KMS-11 (cell line): Measurements from ENCODE around the gene IL13RA2.

Experiments used
- H2AFZ ChIP-seq: fragments of 200-600 bp; sonication (generic); 2 replicates; pipeline ENCODE4 v1.6.1; 2016; ENCODE audit warnings: antibody characterized with exemption, mixed run types, low read depth
- H3K27ac ChIP-seq: fragments of 200-600 bp; sonication (generic); 2 replicates; pipeline ENCODE4 v1.6.1; 2016; ENCODE audit warnings: mild to moderate bottlenecking, mixed run types
- H3K27me3 ChIP-seq: fragments of 200-600 bp; sonication (generic); 2 replicates; pipeline ENCODE4 v1.6.1; 2017; ENCODE audit warnings: mild to moderate bottlenecking, low read depth, mixed run types, moderate library complexity; ENCODE audit not compliant: insufficient read depth
- H3K36me3 ChIP-seq: fragments of 200-600 bp; sonication (generic); 2 replicates; pipeline ENCODE4 v1.6.1; 2017; ENCODE audit warnings: mild to moderate bottlenecking, mixed run types; ENCODE audit not compliant: insufficient read depth
- H3K4me1 ChIP-seq: fragments of 200-600 bp; sonication (generic); 2 replicates; pipeline ENCODE4 v1.6.1; 2016; ENCODE audit warnings: mild to moderate bottlenecking, low read depth, mixed run types; ENCODE audit not compliant: poor library complexity, severe bottlenecking
- H3K4me2 ChIP-seq: fragments of 200-600 bp; sonication (generic); 2 replicates; pipeline ENCODE4 v1.7.0; 2016; ENCODE audit warnings: mild to moderate bottlenecking, mixed run types
- H3K4me3 ChIP-seq: fragments of 200-600 bp; sonication (generic); IDR thresholded peaks from 2 replicates; pipeline ENCODE4 v1.6.1; 2017; ENCODE audit warnings: low read depth, low read length, mixed read lengths; ENCODE audit not compliant: insufficient read depth
- H3K79me2 ChIP-seq: fragments of 200-600 bp; sonication (generic); 2 replicates; pipeline ENCODE4 v1.6.1; 2016; ENCODE audit warnings: low read depth, mixed run types; ENCODE audit not compliant: insufficient read depth
- H3K9ac ChIP-seq: fragments of 200-600 bp; sonication (generic); 2 replicates; pipeline ENCODE4 v1.6.1; 2016; ENCODE audit warnings: mild to moderate bottlenecking, mixed run types
- H4K20me1 ChIP-seq: fragments of 200-600 bp; sonication (generic); 2 replicates; pipeline ENCODE4 v1.6.1; 2016; ENCODE audit warnings: mild to moderate bottlenecking, mixed run types; ENCODE audit not compliant: insufficient read depth
- TF ChIP-seq, protein P1 (sequence below): fragments of 200-600 bp; sonication (generic); conservative IDR thresholded peaks from 2 replicates; pipeline ENCODE4 v1.6.1; 2017; ENCODE audit warnings: low read depth, mild to moderate bottlenecking, antibody characterized with exemption, low read length, moderate library complexity, mixed read lengths

The IL13RA2 gene

GRCh38 chrX:115023139-115023538, 5.7 kb upstream of the IL13RA2 start:
- Histone ChIP-seq H3K4me1 (no peaks in the 10 kb centered on the region), H3K9ac (no peak overlapping the region), H2AFZ (no peak overlapping the region), H3K79me2 (no peaks in the 10 kb centered on the region), H4K20me1 (no peaks in the 10 kb centered on the region), H3K4me3 (no peak overlapping the region), H3K27me3 (no peaks in the 10 kb centered on the region), H3K4me2 (no peak overlapping the region), H3K27ac (no peak overlapping the region), H3K36me3 (no peaks in the 10 kb centered on the region)
- TF ChIP-seq, protein P1, sequence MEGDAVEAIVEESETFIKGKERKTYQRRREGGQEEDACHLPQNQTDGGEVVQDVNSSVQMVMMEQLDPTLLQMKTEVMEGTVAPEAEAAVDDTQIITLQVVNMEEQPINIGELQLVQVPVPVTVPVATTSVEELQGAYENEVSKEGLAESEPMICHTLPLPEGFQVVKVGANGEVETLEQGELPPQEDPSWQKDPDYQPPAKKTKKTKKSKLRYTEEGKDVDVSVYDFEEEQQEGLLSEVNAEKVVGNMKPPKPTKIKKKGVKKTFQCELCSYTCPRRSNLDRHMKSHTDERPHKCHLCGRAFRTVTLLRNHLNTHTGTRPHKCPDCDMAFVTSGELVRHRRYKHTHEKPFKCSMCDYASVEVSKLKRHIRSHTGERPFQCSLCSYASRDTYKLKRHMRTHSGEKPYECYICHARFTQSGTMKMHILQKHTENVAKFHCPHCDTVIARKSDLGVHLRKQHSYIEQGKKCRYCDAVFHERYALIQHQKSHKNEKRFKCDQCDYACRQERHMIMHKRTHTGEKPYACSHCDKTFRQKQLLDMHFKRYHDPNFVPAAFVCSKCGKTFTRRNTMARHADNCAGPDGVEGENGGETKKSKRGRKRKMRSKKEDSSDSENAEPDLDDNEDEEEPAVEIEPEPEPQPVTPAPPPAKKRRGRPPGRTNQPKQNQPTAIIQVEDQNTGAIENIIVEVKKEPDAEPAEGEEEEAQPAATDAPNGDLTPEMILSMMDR: no peak

DNA sequence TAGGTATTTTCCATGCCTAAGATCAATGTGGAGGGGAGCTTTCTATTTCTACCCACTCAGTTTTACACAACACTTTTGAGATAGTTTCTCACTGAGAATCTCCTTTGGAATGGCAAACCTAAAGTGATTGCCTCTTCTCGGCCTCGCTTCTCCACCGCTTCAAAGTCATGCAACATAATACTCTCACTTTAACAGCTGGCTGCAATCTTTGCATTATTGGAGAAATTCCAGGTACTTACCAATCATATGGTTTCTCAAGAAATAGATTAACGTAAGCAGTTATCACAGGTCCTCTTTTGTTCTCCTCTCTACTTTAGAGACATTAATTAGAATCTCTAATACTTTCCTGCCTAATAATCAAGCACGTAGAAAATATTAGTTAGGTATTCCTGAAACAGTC, 3.7 kb upstream of the IL13RA2 start:
- TF ChIP-seq, protein P1: no peak
- H2AFZ ChIP-seq: no peak overlapping the region

GRCh38 chrX:115018944-115019343, 1.5 kb upstream of the IL13RA2 start:
- H3K4me1 ChIP-seq: no peaks in the 10 kb centered on the region
- TF ChIP-seq, protein P1: no peak
- no peaks in the 10 kb centered on the region for H3K79me2 ChIP-seq
- no peak overlapping the region for H2AFZ ChIP-seq
- H3K9ac ChIP-seq: no peak overlapping the region
- no peak overlapping the region for H3K4me2 ChIP-seq
- H4K20me1 ChIP-seq: no peaks in the 10 kb centered on the region
- no peaks in the 10 kb centered on the region for H3K27me3 ChIP-seq
- no peaks in the 10 kb centered on the region for H3K36me3 ChIP-seq
- H3K27ac ChIP-seq: no peak overlapping the region
- no peak overlapping the region for H3K4me3 ChIP-seq

More for the DNA sequence above, 3.7 kb upstream of the IL13RA2 start:
- H3K9ac ChIP-seq: no peak overlapping the region
- H3K79me2 ChIP-seq: no peaks in the 10 kb centered on the region
- no peak overlapping the region for H3K27ac ChIP-seq
- no peak overlapping the region for H3K4me2 ChIP-seq
- no peaks in the 10 kb centered on the region for H4K20me1 ChIP-seq
- no peaks in the 10 kb centered on the region for H3K27me3 ChIP-seq
- no peak overlapping the region for H3K4me3 ChIP-seq
- no peaks in the 10 kb centered on the region for H3K36me3 ChIP-seq
- H3K4me1 ChIP-seq: no peaks in the 10 kb centered on the region

DNA sequence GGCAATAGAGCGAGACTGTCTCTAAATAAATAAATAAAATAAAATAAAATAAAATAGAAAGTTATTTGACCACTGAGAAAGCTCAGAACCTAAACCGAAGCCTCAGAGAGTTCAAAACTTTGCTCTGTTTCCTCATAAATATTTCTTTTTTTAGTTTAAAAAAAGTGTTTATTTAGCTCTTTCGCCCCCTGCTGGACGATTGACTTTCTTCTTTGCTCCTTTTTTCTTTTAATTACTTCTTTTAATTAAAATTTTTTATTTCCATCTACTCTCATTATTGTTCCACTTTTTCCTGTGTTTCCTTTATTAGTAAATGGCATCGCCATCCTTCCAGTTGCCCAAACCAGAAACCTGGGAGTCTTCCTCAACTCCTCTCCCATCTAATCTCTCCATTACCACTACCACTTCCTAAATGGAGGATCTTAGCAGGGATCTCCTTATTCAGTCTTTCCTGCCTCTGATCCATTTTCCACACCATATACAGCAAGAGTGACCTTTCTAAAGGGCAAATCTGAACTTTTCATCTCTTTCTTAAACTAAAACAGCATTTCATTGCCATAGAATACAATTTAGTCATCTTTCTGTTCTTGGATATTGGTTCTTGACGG, 728 bp upstream of the IL13RA2 start:
- no peaks in the 10 kb centered on the region for H3K4me1 ChIP-seq
- H3K27me3 ChIP-seq: no peaks in the 10 kb centered on the region
- H3K4me3 ChIP-seq: no peak overlapping the region
- no peaks in the 10 kb centered on the region for H3K79me2 ChIP-seq
- H3K9ac ChIP-seq: no peak overlapping the region
- no peak overlapping the region for H3K4me2 ChIP-seq
- H2AFZ ChIP-seq: no peak overlapping the region
- TF ChIP-seq, protein P1: peak; percentile 22; the same call in 1 of the 2 replicates
- H4K20me1 ChIP-seq: no peaks in the 10 kb centered on the region
- no peak overlapping the region for H3K27ac ChIP-seq
- no peaks in the 10 kb centered on the region for H3K36me3 ChIP-seq
